Occipital lobe (tissue), 2 donors: ENCODE measurements around the gene TPSD1. TPM values are rescaled to one million over a fixed set of nuclear protein-coding genes. Genes with fewer than 3 reads are reported as not detected.
"Not testable (repeated sequence)": the region's sequence is repeated elsewhere in the genome, so short reads cannot be mapped to it uniquely, and the experiment has no call there.

Experiments used
- DNase-seq: peaks from one replicate; lab custom pipeline; 2025; lab: John Stamatoyannopoulos, UW
- total RNA-seq: library from RNA; depleted of rRNA; stranded (reverse); fragments of >200 nt; gene quantifications from one replicate; pipeline ENCODE4 v1.2.3, GENCODE V29; 2014

The TPSD1 gene
- total RNA-seq, 1 donor from 2014 or later = not detected

DNA sequence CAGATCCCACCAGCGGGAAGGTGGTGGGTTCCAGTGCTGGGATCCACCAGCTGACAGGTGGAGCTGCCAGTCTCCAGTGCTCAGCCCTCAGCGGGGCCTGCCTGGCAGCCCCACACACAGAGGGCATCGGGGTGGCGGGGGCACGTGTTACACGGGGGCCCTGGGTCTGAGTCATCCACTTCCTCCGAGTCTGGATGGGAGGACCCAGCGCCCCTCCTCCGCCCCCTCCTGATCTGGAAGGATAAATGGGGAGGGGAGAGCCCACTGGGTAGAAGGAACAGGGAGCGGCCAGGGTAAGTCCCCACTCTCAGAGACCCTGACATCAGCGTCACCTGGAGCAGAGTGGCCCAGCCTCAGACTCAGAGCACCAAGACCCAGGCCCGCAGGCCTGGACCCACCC, 15.4 kb upstream of the TPSD1 start, which contains the start of gene TPSAB1:
TSS of gene TPSAB1 (plus strand) at position 270 of the 400 bp plus-strand sequence. CDS start 234 bp downstream, outside the sequence.
- DNase-seq = not testable (repeated sequence)

DNA sequence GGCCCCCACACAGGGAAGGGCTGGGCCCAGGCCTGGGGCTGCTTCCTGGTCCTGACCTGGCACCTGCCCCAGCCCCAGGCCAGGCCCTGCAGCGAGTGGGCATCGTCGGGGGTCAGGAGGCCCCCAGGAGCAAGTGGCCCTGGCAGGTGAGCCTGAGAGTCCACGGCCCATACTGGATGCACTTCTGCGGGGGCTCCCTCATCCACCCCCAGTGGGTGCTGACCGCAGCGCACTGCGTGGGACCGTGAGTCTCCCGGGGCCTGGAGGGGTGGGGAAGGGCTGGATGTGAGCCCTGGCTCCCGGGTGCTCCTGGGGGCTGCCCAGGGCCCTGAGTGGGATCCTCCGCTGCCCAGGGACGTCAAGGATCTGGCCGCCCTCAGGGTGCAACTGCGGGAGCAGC, 14.8 kb upstream of the TPSD1 start:
- DNase-seq = not testable (repeated sequence)

DNA sequence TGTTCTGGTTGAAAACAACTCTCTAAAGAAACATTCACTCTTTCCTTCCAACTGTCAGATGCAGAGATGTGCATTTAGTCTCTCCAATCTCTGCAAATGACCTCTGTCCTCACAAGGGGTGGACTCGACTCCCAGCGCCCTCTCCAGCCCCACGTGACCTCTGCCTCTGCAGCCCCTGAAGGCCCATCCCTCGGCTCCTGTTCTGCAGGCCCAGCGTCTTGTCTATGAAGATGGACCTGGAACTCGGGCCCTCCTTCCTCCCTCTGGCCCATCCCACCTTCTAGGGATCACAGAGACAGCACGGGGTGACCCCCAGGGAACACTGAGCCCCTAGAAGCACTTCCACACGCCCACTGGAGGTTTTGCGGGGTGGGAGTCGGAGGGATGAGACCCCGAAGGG, 12.5 kb upstream of the TPSD1 start:
- DNase-seq = not testable (repeated sequence)

DNA sequence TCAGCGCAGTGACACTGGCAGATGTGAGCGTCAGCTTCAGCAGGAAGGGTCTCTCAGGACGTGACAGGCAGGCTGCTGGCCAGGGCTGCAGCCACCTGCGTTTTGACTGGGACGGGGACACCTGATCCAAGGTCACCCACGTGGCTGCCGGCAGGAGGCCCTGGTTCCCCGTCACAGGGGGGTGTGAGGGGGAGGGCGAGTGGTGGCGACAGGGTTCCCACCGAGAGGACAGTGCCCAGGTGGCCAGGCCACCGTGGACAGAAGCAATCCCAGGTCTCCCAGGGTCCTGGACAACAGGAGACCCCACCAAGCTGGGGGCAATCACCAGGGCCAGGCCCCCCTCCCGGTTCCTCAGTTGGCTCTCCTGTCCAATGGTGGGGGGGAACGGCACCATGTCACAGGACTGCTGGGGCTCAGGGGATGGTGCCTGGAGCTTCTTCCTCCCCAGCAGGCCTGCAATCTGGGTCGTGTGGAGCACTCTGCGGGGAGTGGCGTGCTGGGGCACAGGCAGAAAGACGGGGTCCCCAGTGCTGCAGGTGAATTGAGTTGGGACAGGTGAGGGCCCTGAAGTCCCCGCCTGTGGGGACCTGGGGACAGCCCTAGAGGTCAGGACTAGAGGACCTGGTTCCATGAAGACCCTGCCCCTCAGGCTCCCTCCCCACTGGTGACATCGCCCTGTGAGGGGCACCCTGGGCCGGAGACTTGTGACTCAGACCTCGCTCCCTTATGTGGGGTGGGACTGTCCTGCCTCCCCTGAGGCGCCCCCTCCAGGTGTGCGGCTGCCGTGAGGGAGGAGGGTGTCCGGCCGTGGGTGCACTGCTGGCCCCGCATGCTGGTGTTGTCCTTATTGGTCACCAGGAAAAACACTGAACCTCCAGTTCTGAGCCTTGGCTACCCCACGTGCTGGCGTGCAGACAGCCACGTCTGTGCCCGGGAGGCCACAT, 11.7 kb upstream of the TPSD1 start:
- not testable (repeated sequence) for DNase-seq

DNA sequence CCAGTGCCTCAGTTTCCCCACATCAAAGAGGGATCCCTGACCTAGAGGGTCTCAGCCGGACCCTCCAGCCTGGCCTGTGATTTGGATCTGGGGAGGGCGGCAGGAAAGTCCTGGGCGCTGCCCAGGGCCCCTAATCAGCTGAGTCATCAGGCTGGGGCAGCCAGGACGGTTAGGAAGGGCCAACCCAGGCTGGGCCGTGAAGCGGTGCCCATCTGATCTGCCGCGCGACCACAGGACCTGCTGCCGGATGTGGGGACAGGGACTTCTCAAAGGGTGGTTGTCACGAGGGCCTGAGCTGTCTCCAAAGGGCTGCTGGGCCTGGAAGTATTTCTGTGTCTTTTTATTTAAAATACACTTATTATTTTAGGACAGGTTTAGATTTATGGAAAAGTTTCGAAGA, 11.0 kb upstream of the TPSD1 start:
- no peak for DNase-seq

DNA sequence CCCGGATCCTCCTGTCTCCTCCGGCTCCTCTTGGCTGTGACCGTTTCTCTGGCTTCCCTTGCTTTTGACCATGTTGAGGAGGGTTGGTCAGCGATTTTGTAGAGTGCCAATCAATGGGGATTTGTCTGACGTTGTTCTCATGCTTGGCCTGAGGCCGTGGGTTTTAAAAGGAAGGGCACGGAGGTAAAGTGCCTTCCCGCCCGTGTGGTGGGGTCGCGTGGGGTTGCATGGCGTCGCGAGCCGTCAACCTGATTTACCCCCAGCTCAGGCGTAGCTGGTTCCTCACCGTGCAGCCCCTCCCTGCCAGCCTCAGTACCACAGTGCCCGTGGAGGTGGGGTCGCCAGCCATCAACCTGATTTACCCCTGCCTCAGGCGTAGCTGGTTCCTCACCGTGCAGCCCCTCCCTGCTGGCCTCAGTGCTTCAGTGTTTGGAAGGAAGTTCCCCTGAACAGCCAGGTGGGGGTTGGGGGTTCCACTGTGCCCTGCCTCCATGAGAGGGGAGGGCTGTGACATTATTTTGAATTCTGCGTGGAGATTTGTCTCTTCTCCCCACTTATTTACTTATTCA, 10.3 kb upstream of the TPSD1 start:
- DNase-seq = no peak

DNA sequence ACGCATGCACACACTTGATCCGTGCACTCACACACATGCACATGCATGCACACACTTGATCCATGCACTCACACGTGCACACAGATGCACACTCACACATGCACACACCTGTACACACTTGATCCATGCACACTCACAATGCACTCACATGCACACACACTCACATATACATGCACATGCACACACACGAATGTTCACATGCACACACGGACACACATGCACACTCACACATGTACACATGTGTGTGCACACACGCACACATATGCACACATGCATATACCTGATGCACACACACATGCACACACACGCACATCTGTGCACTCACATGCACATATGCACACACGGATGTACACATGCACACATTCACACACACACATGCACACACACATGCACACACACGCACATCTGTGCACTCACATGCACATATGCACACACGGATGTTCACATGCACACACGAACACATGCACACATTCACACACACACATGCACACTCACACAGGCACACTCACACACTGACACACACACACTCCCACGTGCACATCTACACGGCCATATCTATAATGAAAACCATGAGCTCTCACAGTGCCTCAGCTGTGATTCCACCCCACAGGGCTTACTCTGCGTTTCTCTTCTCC, 7.8 kb upstream of the TPSD1 start:
- DNase-seq = not testable (repeated sequence)

DNA sequence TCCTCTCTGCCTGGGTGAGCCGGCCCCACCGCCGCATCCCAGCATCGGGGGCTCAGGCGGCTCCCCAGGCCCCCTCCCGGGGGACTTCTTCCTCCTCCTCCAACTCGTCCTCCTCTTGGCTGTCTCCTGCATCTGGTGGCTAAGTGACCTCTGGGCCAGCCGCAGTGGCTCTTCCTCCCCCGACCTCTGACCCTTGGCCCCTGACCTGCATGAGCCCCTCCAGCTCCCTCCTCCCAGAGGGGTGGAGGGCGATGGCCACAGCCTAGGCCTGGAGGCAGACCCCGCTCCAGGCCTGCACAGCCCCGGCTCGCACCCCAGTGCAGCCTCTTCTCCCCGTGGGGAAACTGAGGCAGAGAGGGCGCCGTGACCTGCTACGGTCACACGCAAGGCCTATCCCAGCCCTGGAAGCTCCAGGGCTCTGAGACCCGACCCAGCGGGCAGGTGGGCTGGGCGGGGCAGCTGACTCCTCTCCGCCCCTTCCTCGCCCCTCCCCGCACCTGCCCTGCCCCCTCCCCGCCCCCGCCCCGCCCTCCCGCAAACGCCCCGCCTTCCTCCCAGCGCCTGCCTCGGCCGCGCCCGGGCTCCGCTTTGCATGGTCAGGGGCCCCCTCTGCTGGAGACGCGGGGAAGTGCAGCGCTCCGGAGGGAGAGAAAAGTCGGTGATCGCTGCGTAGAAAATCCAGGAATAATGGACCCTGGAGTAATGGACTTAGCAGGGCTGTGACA, 6.7 kb upstream of the TPSD1 start:
- not testable (repeated sequence) for DNase-seq

DNA sequence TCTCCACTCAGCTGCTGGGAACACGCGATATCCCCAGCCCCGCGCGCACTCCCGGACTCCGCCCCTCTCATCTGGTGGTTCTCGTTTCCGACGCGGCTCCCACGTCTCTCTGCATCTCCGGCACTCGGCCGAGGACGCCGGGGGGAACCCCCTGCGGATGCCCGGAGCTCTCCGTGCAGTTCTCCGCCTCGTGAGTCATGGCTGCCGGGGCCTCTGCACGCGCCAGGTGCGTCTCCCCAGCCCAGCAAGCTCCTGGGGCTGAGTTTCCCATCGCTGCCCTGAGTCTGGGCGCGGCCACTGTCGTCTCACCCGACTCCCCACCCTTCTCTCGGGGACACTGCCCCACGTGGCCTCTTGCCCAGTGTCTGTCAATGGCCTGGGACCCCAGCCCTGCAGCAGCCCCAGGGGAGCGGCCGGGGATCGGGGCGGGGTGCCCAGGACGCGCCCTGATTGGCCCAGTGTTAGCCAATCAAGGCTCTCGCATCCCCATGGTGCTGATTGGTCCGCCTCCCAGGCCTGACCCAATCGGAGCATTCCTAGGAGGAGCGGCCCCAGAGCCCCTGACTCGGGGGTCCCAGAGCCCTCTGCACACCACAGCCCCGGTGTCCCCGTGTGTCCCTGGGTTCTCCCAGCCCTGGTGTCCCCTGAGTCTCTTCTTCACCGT, 2.0 kb upstream of the TPSD1 start:
- DNase-seq = not testable (repeated sequence)

DNA sequence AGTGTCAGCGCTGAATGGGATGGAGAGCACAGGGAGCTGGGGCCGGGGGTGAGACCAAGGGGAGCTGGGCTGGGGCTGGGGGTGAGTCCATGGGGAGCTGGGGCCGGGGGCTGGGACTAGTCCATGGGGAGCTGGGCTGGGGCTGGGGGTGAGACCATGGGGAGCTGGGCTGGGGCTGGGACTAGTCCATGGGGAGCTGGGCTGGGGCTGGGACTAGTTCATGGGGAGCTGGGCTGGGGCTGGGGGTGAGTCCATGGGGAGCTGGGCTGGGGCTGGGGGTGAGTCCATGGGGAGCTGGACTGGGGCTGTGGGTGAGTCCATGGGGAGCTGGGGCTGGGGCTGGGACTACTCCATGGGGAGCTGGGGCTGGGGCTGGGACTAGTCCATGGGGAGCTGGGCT, 1.0 kb upstream of the TPSD1 start:
- DNase-seq = not testable (repeated sequence)

DNA sequence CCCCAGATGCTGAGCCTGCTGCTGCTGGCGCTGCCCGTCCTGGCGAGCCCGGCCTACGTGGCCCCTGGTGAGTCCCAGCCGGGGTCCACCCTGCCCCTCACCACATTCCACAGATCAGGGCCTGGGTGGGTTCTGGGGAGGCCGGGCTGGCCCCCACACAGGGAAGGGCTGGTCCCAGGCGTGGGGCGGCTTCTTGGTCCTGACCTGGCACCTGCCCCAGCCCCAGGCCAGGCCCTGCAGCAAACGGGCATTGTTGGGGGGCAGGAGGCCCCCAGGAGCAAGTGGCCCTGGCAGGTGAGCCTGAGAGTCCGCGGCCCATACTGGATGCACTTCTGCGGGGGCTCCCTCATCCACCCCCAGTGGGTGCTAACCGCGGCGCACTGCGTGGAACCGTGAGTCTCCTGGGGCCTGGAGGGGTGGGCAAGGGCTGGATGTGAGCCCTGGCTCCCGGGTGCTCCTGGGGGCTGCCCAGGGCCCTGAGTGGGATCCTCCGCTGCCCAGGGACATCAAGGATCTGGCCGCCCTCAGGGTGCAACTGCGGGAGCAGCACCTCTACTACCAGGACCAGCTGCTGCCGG, 516 bp downstream of the TPSD1 start:
- not testable (repeated sequence) for DNase-seq

DNA sequence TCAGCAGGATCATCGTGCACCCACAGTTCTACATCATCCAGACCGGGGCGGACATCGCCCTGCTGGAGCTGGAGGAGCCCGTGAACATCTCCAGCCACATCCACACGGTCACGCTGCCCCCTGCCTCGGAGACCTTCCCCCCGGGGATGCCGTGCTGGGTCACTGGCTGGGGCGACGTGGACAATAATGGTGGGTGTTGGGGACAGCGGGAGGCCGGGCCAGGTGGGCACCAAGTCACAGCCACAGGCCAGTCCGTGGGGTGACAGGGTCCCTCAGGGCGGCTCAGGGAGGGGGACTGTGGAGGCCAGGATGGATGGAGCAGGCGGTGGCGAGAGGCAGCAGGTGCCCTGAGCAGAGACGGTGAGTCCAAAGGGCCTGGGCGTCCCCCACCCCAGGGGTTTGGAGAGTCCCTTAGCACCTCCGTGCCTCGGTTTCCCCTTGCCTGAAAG, 1.0 kb downstream of the TPSD1 start:
- DNase-seq = no peak

DNA sequence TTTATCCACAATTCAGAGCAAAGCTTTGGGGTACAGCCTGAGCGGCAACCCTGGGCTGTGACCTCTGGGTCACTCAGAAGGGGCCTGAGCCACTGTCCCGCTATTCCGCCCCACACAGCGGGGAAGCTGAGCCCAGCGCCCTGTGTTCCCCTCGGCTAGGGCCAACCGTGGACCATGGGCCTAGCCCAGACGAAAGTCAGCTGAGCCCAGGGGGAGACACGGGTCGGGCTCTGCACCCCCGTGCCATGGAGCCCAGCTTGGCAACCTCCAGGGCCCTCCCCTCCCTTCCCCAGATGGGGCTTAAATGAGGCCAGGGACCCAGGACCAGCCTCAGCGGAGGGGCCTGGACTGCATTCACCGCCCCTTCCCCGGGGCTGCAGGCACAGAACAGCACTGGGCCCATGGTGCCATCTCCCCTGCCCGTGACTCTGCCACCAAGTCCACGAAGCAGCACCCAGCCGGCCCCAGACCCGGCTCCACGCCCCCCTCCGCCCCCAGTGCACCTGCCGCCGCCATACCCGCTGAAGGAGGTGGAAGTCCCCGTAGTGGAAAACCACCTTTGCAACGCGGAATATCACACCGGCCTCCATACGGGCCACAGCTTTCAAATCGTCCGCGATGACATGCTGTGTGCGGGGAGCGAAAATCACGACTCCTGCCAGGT, 1.8 kb downstream of the TPSD1 start:
- no peak for DNase-seq

DNA sequence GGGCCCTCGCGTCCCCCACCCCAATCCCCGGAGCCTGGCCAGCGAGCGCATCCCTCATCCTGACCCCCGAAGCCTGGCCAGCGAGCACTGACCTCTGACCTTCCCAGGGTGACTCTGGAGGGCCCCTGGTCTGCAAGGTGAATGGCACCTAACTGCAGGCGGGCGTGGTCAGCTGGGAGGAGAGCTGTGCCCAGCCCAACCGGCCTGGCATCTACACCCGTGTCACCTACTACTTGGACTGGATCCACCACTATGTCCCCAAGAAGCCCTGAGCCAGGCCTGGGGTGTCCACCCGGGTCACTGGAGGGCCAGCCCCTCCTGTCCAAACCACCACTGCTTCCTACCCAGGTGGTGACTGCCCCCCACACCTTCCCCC, 2.3 kb downstream of the TPSD1 start:
- no peak for DNase-seq

DNA sequence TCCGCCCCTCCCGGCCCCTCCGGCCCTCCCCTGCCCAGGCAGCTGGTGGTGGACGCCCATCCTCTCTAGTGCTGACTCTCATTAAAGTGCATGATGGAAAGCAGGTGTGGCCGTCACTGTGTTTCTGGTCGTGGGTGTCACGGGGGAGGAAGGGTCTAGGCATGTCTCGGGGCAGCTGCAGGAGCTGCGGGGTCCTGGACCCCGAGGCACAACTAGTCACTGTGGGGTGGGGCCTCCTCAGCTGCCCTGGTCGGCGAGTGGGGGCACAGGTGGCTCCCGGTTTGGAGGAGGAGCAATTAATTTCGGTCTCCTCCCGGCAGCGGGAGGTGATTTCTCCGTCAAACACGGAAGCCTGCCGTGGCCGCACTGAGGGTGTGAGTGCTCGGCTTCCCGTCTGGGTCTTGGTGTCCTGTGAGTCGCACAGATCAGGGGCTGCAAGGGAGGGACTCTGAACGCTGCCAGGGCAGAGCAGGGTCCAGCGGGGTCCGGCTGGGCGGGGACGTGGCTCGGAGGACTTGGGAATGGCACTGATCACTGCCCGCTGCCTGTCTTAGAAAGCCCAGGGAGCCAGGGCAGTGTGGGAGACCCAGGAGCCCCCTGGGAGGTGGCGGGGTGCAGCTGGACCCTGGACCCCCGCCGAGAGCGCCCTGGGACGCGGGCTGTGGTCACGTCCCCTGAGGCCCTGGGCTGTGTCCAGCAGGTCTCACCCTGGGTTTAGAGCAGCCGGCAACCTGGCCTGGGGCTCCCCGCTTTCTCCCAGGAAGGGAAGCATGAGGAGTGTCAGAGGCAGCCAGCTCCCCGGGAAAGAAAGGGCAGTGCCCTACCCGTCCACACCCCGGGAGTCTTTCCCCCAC, 3.3 kb downstream of the TPSD1 start:
- DNase-seq = no peak

DNA sequence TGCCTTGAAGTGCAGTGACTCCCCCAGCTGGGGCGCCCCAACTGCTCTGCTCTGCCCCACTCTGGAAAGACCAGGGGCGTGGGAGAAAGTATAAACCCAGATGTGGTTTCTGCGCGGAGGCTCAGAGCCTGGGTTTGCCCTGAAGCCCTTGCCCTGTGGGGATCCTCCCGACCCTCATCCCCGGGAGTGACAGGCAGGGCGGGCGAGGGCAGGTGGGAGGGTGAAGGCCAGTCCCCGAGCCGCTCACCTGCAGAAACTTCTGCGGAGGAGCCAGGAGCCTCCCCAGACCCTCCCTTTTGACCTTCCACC, 3.8 kb downstream of the TPSD1 start:
- no peak for DNase-seq

DNA sequence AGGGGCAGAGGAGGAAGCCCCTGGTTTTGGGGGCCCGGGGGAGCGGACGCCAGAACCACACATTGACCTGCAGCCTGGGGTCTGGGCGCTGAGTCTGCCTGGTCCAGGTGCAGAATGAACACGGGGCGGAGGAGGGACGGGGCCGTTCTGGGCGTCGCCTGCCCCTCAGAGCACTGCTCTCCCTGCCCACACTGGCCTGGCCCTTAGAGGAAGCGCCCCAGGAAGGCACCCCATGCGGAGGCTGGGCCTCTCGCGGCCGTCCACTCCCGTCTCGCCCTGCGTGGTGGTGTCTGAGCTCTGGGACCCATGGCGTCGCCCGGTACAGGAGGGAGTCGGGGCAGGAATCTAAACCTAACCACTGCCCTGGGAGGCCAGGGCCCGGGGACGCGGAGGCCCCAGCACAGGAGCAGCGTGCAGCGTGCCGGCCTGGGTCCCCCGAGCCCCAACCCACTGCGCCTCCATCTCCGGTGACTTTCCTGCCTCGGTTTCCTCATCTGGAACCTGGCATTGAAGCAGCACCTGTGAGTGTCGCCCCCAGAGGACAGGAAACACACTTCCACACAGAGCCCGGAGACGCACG, 4.3 kb downstream of the TPSD1 start:
- DNase-seq = no peak

DNA sequence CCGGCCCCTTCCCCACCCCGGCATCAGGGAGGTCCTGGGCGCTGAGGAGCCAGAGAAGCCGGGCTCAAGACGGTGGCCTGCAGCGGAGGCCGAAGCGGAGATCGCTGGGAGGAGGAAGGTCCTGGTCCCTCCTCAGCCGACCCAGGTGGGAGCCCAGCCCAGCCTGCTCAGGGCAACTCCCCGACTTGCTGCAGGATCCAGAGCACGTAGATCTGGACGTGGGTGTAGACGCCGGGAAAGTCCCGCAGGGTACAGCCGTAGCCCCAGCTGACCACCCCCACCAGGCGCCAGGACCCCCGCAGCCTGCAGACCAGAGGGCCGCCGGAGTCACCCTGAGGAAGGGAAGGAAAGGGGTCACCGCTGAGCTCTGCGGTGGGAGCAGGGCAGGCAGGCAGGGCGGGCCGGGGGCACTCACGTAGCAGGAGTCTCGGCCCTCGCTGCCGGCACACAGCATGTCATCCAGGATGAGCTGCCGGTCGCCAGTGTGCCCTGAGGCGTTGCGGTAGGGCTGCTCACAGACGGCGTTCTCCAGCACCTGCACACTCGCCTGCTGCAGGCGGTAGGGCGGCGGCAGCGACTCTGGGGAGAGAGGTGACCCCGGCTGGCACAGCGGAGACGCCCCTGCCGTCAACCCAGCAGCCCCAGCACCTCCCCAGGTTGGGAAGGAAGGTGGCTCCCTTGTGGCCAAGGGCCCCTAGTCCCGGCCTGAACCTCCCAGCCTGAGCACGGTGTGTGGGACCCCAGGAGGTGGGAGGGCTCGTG, 5.4 kb downstream of the TPSD1 start:
- no peak for DNase-seq
